T-helper 2 cell (primary cell): ENCODE measurements around the gene HPCAL4.

ENCODE experiments used
- DNase-seq, 5 experiments: peaks; one replicate each; pipeline versions ENCODE4 v3.0.0 to v3.0.0-alpha.2; 2012 to 2022

Gene HPCAL4

DNA sequence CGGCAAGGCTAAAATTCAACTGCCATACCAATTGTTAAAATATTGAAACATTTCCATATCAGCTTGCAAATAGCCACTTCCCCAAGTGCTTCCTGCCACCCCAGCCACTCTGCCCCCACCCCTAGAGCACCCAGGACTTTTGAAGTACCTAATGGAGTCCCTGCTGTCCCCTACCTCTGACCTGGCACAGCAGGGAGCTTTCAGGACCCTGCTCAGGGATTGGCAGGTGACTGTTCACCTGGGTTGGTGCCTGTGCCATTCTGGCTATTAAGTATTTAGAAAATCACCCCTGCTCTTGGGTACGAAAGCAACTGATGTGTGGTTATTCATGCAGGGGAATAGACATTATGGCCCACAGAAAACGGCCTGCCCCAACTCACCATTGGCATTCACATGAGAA is 9.1 kb upstream of the HPCAL4 start:
- no peak for DNase-seq

DNA sequence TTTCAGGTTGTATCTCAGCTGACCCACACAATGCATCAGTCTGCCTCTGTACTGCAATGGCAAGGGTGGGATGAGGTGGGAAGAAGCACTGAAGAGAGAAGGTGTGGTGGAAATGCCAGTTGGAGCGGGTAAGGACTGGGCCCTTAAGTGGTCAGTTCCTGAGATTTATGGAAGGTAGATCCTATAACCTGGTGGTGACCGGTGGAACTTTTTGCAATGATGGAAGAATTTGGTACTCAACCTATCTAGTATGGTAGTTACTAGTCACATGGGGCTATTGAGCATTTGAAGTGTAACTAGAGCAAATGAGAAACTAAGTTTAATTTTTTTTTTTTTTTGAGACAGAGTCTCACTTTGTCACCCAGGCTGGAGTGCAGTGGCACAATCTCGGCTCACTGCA is 8.2 kb upstream of the HPCAL4 start:
- no peak for DNase-seq

DNA sequence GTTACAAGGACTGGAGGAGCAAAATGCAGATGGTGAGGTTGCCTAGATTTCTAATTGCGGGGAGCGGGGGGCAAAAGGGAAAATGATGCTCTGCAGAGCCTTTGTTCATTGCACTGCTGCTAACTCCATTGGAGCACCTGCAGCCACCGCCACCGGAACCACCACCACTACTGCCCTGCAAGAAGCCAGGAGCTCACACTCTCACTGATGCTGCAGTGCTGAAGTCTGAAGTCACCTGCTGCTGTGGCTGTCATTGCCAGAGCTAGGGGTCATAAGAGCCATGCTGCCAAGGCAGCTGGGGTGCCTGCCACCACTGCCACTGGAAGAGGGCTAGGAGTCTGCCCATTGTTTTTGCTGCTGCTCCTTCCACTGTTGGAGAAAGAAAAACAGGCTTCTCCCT is 7.3 kb upstream of the HPCAL4 start:
- DNase-seq = no peak

DNA sequence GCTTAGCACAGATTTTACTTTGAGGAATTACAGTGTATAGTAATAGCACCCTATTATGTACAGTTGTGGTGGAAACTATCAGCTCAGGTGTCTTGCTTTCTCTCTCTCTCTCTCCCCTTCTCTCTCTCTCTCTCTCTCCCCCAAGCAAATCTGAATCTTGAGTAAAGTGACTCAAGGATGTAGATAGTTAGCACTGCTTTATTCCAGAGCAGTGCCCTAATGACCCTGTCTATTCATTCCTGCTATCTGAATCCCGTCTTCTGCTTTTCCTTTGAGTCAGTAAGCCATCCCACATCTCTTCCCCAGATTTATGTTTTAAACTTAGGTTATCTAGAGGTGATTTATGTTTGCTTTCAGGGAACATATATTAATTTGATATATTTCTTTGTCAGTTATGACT is 5.2 kb upstream of the HPCAL4 start:
- DNase-seq = no peak

DNA sequence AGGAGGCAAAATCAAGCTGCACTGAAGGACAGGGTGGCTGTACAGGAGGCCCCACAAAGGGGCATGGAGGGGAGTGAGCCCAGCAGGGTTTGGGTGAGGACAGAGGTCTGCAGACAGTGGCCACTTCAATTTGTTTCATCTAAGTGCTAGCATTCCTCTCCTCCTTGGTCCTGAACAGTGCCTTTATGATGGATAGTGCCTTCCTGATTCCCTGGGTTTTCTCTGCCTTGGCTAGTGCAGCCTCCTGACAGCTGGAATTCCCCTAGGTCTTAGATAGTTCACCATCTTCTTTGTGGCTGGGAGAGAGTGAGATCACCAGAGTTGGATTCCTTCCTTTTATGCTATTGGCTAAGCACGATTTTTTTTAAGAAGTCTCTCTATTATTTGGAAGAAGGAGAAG is 3.8 kb upstream of the HPCAL4 start:
- DNase-seq = no peak

DNA sequence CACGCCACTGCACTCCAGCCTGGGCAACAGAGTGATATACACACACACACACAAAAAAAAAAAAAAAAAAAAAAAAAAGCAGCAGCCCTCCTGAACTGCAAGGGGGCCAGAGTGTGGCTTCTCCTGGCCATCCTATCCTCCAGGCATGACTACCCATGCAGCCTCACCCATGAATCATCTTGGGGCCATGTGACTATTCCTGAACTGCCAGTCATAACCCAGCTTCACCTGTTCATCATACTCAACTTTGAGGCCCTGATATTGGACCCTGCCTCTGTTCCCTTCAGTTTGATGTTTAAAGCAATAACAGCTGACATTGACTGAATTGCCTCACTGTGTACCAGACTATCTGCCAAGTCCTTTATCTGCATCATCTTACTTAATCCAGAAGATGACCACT is 2.8 kb upstream of the HPCAL4 start:
- no peak for DNase-seq

DNA sequence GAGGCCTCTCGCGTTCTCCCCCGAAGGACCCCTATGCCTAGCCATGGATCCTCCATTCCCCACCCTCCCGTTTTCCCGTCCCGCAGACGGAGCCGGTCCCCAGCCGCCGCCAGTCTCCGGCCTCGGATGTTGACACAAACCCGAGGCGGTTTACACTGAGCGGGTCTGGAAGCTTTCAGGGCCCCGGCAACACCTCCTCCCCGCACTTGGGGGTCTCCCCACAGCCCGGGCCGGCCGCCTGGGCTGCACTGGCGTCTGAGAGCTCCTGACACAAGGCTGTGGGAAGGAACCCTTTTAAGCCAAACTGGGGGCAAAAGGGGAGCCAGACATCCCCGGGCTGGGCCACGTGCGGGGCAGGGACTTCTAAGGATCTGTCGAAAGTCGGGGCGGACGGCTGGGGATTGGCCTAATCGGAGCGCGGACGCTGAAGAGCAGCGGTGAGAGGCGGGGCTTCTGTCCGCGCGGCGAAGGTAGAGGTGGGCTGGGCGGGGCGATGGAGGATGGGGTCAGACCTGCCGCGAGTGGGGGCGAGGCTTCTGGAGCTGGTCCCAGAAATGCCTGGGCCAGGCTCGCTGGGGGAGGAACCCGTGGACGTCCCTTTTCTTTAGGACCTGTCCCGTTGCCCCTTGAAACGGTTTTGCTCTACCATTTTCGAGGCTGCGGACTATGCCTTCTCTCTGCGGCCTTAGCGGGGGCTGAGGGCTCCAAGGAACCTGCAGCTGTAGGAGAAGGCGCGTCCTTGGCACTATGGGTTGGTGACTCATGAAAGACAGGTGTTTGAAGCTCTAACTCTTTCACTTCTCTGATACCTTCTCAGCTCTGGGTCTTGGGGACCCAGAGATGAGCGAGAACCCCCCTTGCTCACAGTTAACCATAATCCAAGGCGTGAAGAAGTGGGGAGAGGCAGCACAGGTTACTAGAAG is 1.2 kb upstream of the HPCAL4 start:
- DNase-seq = peak in 2 of 5 experiments; percentile 13 to 16

DNA sequence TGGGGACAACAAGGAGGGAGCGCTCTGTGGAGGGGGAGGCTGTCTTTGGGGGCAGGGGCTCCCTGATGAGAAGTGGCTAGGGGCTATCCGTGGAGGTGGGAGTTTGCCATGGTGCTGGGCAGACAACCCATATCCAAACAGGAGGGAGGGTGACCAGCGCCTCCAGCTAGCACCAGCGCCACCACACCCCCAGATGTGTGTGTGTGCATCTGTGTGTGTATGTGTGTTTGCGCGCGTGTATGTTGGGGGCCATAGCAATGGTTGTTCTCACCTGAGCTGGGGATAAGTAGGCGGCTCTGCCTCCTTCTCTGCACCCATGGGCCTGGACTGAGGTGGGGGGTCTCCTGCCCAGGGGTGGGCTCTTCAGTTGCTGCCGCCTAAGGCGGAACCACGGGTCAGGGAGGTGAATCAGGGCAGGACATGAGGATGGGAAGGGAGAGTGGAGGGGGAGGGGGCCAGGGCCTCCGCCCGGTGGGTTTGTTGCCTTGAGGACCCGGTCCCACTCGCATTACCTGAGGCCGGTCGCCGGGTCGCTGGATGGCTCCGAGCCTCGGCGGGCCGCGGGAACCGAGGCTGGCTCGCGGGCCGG is 345 bp downstream of the HPCAL4 start:
- DNase-seq = no peak

DNA sequence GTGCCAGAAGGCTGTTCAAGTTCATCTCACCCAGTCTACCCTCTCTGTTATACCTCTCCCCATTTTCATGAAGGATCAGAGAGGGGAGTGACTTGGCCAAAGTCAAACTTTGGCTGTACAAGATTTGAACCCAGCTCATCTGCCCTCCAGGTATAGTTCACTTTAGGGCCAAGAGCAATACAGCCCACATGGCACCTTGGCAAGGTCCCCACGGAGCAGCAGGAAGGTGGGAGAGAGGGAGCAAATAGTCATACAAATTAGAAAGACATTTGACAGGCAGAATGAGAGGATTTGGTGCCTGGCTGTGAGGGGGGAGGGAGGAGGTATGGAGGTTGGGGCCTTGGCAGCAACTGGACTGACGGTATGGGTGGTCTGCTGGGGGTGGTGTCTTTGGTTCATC is 1.0 kb downstream of the HPCAL4 start:
- DNase-seq = no peak

DNA sequence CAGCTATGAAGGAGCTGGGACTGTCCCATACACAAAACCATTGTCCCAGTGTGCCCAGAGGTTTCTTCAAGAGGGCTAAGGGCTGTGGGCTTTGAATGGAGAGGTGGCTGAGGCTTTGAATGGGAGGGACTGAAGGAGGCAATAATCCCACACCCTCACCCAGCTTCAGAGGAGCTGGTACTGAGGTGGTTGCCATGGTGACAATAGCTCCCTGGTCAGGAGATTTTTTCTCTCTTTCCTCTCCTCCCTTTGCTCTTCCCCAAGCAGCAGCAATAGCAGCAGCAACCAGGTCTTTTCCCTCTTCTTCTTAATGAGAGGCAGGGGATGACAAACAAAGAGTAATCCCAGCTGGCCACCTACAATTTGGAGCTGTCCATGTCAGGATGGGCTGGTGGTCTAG is 1.6 kb downstream of the HPCAL4 start:
- DNase-seq = no peak

DNA sequence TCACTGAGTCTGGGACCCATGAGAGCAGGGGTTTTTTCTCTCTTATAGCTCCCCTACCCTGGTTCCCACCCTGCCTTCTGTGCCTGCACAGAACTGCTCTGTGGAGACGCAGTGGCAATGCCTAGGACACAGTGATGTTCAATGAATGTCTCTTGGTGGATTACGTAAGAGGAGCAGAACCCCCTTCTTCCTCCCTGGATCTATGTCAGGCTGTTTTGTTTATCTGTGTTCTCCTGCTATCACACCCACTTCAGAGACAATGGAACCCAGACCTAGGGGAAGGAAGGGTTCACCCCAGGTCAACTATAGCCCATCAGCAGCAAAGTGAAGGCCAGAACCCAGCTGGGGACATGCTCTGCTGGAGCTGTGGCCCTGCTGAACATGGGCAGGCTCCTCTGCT is 2.0 kb downstream of the HPCAL4 start:
- no peak for DNase-seq

DNA sequence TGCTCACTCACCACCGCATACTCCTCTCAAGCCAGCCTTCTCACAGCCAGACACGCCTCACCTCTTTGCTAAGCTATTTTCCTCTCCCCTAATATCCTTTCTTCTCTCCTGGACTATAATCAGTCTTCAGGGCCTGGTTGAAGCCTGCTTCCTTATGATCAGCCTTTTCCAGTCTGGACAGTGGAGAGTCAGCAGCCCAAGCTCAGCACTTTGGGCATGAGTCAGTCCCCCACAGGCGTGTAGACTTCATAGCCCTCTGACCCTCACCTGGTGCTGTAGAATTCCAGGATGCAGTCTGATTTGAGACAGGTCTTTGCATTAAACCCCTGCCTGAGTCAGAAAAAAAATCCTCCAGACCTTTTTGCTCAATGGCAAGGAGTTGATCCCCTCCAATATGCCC is 2.5 kb downstream of the HPCAL4 start:
- no peak for DNase-seq

DNA sequence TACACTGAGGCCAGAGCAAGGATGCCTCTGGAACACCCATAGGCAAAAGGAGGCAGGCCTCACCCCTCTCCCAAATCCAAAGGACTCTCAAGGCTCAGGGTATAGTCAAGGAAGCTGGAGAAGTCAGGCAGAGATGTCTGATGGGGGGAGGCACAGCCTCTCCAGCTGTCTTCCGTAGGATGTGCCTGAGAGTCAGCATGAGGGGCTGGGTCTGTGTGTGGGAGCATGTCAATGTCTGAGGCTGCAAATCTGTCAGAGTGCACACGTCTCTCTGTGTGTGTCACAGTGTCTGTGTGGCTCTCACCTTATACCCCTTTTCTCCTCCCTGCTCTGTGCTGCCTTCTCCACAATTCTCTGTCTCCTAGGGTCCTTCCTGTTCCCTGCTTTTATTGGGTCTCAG is 4.0 kb downstream of the HPCAL4 start:
- DNase-seq = no peak

DNA sequence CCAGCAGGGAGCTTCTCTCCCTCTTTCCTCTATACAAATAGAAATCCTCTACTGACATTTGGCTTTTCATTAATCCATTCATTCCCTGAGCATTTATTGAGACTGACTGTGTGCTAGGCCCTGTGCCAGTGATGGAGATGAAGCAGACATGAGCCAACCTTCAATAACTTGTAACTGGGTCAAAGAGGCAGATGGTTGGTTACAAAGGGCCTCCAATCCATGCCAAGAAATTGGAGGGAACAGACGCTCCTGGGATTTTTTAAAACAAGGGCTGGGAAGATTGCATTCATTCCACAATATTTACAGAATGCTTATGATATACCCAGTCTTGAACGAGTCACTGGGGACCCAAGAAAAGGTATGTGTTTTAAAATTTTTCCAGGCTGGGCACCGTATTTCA is 6.2 kb downstream of the HPCAL4 start:
- DNase-seq = no peak

DNA sequence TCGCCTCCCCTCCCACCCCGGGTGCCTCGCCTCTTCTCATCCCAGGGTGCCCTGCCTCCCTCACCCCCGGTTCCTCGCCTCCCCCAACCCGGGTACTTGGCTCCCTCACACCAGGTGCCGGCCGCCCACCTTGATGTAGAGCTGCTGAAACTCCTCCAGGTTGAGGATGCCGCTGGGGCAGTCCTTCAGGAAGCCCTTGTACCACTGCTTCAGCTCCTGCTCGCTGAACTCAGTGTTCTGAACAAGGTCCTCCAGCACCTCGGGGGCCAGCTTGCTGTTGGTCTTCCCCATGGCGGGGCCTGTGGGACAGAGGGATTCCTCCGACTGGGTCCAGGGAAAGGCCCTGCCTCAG is 6.9 kb downstream of the HPCAL4 start:
- DNase-seq = no peak

DNA sequence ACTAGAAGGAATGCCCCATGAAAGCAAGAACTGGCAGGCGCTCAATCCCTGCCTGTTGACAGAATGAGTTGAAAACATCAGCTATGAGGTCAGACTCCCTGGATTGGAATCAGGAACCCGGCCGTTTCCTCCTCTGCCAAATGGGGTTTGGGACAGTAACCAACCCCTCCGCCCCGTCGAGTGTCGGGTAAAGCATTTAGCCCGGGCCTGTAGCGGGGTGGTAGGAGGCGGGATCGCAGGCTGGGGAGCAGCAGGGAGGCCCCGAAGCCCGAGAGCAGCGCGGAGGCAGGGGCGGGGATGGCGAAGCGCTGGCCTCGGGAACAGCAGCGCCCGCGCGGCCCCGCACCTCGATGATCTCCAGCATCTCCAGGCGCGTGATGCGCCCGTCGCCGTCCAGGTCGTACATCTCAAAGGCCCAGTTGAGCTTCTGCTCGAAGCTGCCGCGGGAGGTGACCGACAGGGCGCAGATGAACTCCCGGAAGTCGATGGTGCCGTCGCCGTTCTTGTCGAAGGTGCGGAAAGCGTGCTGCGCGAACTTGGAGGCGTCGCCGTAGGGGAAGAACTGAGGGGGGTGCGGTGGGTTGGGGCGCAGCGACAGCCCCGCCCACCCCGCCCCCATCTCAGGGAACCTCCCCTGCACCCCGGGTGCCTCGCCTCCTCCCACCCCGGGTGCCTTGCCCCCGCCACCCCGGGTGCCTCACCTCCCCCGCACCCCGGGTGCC is 7.5 kb downstream of the HPCAL4 start:
- DNase-seq = peak in 3 of 5 experiments; percentile 18 to 61 (median 49)

DNA sequence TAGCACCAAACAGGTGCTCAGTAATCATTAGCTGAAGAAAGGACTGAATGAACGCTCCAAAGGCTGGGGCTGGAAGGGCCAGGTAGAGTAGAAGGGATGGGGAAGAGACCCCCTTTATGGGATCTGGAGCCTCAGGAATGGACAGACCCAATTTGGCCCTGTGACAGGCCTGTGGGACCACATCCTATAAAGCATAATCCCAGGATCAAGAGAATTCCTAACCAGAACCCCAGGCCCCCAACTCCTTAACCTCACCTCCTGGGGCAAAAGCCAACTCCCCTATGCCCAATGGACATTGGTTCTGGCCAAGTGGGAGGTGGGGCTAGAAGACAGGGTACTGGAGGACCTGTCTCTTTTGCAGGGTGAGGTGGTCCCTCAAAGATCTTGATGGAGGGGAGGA is 9.2 kb downstream of the HPCAL4 start:
- DNase-seq = no peak

DNA sequence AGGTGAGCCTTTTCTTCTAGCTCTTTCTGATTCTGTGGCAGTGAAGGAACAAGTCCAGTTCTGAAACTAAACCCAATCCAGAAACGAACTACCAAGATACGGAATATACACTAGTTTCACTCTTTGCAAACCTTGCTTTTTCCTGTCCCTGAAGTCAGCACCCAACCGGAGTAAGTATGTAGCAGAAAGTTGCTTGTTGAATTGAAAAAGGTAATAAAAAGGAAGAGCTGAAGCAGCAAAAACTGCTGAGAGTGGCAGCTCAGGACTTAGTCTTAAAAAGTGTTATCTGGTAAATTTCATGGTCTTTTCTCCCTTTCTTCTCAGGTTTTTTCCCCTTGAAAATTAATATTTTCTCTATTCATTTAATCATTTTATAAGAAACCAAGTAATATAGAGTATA is 9.9 kb downstream of the HPCAL4 start:
- no peak for DNase-seq

DNA sequence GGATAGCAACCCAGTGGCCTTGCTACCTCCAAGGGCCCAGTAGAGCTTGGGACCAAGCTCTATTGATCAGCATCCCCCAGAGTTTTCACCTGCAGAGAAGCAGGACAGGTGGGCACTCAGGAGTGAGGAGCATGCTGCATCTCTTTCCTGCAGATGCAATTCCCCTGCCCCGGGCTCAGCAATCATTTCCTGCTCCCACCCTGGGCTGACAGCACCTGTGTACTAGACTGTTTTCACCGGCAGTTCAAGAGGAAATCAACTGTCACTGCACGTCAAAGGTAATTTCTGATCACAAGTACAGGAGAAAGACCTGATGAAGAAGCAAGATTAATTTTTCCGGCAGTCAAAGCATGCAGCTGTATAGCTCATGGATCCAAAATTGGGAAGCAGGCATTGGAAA is 10.5 kb downstream of the HPCAL4 start:
- DNase-seq = no peak

DNA sequence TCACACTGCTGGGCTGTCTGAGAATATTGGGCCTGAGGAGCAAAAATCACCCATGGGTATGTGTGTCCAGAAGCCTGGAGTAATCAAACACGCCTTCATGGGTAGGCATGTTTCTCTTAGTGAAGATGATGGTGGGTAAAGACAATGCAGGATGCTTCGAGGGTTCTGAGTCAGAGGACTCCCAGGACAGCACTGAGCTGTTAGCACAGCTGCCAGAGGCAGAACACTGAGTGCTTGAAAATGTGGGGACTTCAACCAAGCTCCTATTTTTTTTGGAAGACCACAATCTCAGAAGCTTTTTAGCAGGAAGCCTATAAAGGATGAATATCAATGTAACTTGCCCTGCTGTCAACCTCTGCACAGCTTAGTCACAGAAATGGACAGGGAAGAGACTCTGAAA is 11.4 kb downstream of the HPCAL4 start:
- no peak for DNase-seq

DNA sequence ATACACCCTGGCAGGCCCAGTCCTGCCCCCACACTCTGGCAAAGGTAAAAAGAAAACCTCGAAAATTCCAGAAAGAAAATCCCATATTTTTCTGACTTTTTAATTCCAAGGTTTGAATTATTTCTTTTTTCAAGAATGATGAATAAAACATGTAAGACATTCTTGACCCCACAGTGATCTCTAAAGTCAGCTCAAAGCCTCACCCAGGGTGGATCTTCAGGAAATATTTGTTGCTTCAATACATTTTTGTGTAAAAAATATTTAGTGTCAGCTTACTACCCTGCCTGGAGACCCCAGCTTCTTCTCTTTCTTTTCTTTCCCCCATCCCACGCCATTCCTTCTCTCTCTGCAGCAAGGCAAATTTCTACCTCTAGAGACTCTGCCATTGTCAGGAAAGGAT is 12.3 kb downstream of the HPCAL4 start:
- no peak for DNase-seq

DNA sequence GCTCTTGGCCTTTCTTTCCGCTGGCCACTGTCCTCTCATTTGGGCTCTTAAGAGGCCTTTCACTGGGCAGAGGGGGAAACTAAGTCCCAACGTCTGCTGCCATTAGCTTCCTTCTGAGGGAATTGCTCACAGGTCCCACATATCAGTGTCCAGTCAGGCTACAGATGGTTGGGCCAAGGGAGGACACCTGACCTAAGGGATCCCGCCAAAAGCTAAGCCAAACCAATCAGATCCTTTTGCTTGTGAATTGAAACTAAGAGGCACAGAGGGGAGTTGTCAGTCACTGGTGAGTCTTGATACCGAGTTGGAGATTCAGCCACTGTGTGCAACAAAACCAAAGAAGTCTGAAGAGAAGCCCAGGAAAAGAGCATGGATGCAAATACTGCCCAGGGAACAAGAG is 13.6 kb downstream of the HPCAL4 start:
- no peak for DNase-seq

DNA sequence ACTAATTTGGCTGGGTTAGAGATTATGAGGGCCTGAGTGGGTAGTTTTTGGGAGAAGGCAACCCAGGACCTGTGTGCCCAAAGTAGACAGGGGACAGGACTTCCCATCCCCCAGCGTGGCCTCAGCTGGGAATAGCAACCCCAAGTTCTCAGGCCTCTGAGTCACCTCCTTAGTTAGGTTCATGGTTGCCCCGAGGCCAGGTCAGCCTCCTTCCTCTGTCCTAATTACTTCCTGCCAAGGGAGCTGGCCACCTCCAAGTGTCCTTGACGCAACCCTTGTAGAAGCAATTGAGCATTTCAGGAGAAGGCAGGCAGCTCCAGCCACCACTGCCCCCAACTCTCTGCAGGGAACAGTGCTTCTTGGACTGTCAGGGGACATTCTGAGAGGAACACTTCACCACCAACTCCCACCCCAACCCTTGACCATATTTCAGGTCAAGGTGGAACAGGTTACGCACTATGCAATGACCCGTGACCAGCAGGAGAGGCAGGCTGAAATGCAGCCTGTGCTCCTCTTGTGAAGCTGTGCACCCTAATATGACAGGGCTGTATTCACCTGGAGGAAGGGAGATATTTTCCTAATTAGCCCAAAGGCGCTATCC is 14.2 kb downstream of the HPCAL4 start:
- DNase-seq = no peak

DNA sequence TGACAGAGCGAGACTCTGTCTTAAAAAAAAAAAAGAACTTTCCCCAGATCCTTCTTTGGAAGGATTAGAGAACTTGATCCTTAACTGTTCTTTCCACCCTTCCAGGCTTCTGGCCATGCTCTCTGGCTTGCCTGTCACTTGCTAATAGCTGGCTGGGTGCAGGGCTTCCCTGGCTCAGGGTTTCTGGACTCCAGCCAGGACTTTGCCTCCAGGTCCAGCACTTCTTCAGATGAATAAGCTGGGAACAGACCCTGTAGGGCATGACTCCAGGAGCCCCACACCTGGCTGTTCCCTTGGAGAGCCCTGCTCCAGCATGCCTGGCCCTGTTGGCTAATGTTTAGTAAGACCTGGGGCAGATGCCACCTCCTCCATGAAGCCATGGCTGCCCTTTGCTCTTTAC is 16.0 kb downstream of the HPCAL4 start:
- no peak for DNase-seq
